MM.1S (cell line): ENCODE data around the gene DLX3.

Experiments used
- DNase-seq: peaks from one replicate; pipeline ENCODE4 v3.0.0-alpha.2; 2015
- H2AFZ ChIP-seq: fragments of 300-600 bp; sonication (generic); 2 replicates; pipeline ENCODE4 v1.6.0; 2016; ENCODE audit warnings: antibody characterized with exemption, low read length
- H3F3A ChIP-seq: fragments of 300-600 bp; sonication (generic); 2 replicates; pipeline ENCODE4 v1.6.1; 2016; ENCODE audit warnings: mild to moderate bottlenecking, antibody characterized with exemption, low read length, moderate library complexity, mixed read lengths; ENCODE audit not compliant: insufficient read depth
- H3K27ac ChIP-seq: fragments of 300-600 bp; sonication (generic); 2 replicates; pipeline ENCODE4 v1.5.1; 2016; ENCODE audit warnings: mild to moderate bottlenecking, low read length
- H3K27me3 ChIP-seq: fragments of 300-600 bp; sonication (generic); replicated peaks from 2 replicates; pipeline ENCODE4 v1.6.0; 2016; ENCODE audit warnings: low read length; ENCODE audit not compliant: insufficient read depth
- H3K36me3 ChIP-seq: fragments of 300-600 bp; sonication (generic); replicated peaks from 2 replicates; pipeline ENCODE4 v1.6.1; 2016; ENCODE audit warnings: mild to moderate bottlenecking, low read length, mixed read lengths; ENCODE audit not compliant: insufficient read depth
- H3K4me1 ChIP-seq: fragments of 300-600 bp; sonication (generic); 2 replicates; pipeline ENCODE4 v1.6.1; 2016; ENCODE audit warnings: low read length, mixed read lengths
- H3K4me2 ChIP-seq: fragments of 300-600 bp; sonication (generic); 2 replicates; pipeline ENCODE4 v1.6.0; 2016; ENCODE audit warnings: low read depth, low read length
- H3K4me3 ChIP-seq: fragments of 300-600 bp; sonication (generic); 2 replicates; pipeline ENCODE4 v1.5.1; 2016; ENCODE audit warnings: low read length, mixed read lengths
- H3K79me2 ChIP-seq: fragments of 300-600 bp; sonication (generic); 2 replicates; pipeline ENCODE4 v1.6.1; 2016; ENCODE audit warnings: mixed run types, low read length, mixed read lengths
- H3K9ac ChIP-seq: fragments of 300-600 bp; sonication (generic); 2 replicates; pipeline ENCODE4 v1.6.1; 2016; ENCODE audit warnings: low read length, mixed read lengths
- H3K9me2 ChIP-seq: fragments of 300-600 bp; sonication (generic); replicated peaks from 2 replicates; pipeline ENCODE4 v1.6.1; 2016; ENCODE audit warnings: mild to moderate bottlenecking, low read length, mixed read lengths; ENCODE audit not compliant: insufficient read depth
- H3K9me3 ChIP-seq: fragments of 300-600 bp; sonication (generic); replicated peaks from 2 replicates; pipeline ENCODE4 v1.6.1; 2016; ENCODE audit warnings: mild to moderate bottlenecking, low read length, mixed read lengths; ENCODE audit not compliant: insufficient read depth
- H4K20me1 ChIP-seq: fragments of 300-600 bp; sonication (generic); 2 replicates; pipeline ENCODE4 v1.6.1; 2016; ENCODE audit warnings: mild to moderate bottlenecking, low read length, moderate library complexity, mixed read lengths; ENCODE audit not compliant: insufficient read depth
- EZH2 ChIP-seq: fragments of 300-600 bp; sonication (generic); optimal IDR thresholded peaks from 2 replicates; pipeline ENCODE3; 2017; ENCODE audit warnings: low read depth, mild to moderate bottlenecking, antibody characterized with exemption, low read length, mixed read lengths
- EZH2phosphoT487 ChIP-seq: fragments of 300-600 bp; sonication (generic); IDR thresholded peaks from 2 replicates; pipeline ENCODE4 v1.6.1; 2018; ENCODE audit warnings: antibody characterized with exemption, low read length
- TF ChIP-seq, protein P1 (sequence below): fragments of 300-600 bp; sonication (generic); IDR thresholded peaks from 2 replicates; pipeline ENCODE4 v1.5.1; 2016; ENCODE audit warnings: antibody characterized with exemption, low read length, mixed read lengths

DLX3 gene

DNA sequence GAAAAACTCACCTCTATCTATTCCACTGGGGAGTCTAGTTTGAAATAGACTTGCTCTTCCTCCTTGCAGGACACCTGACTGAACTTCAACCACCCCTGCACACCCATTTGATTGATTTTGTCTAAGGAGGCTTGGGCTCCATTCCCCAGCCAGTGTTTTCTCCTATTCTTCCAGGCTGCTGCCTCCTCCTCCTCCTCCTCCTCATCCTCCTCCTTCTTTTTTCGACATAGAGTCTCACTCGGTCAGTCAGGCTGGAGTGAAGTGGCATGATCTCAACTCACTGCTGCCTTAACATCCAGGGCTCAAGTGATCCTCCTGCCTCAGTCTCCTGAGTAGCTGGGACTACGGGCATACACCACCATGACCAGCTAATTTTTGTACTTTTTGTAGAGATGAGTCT lies 27.8 kb downstream of the DLX3 start:
- no peaks in the 10 kb centered on the region for H3K36me3 ChIP-seq
- no peaks in the 10 kb centered on the region for H3K9me3 ChIP-seq
- no peaks in the 10 kb centered on the region for H3F3A ChIP-seq
- TF ChIP-seq EZH2phosphoT487 = no peak
- TF ChIP-seq, protein P1, sequence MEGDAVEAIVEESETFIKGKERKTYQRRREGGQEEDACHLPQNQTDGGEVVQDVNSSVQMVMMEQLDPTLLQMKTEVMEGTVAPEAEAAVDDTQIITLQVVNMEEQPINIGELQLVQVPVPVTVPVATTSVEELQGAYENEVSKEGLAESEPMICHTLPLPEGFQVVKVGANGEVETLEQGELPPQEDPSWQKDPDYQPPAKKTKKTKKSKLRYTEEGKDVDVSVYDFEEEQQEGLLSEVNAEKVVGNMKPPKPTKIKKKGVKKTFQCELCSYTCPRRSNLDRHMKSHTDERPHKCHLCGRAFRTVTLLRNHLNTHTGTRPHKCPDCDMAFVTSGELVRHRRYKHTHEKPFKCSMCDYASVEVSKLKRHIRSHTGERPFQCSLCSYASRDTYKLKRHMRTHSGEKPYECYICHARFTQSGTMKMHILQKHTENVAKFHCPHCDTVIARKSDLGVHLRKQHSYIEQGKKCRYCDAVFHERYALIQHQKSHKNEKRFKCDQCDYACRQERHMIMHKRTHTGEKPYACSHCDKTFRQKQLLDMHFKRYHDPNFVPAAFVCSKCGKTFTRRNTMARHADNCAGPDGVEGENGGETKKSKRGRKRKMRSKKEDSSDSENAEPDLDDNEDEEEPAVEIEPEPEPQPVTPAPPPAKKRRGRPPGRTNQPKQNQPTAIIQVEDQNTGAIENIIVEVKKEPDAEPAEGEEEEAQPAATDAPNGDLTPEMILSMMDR = no peak
- no peak for TF ChIP-seq EZH2
- no peaks in the 10 kb centered on the region for H3K9me2 ChIP-seq
- no peaks in the 10 kb centered on the region for H4K20me1 ChIP-seq
- H3K4me2 ChIP-seq = no peak overlapping the region
- H3K4me1 ChIP-seq = no peaks in the 10 kb centered on the region
- H3K4me3 ChIP-seq = no peak overlapping the region
- H2AFZ ChIP-seq = no peak overlapping the region
- H3K79me2 ChIP-seq = no peaks in the 10 kb centered on the region
- H3K9ac ChIP-seq = no peak overlapping the region
- no peak overlapping the region for H3K27ac ChIP-seq
- peaks cover 97% of the 10 kb centered on the region for H3K27me3 ChIP-seq
- DNase-seq = no peak

DNA sequence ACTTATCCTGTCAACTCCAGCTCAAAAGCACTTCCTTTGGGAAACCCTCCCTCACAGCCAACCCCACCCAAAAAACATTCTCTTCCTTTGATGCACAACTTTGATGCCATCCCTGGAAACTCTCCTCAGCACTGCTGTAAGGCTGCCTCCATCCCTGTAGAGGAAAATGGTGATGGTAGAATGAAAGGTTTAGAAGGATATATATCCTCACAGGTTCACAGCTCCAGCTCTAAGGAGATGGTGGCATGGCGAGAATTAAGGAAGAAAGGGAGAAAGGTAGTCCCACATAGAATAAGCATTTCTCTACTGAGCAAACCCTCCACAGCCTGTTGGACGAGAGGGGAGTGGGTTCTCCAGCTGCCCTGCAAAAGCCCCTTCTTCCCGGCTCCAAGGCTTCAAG lies 28.3 kb downstream of the DLX3 start:
- Histone ChIP-seq H2AFZ (no peak overlapping the region), H4K20me1 (no peaks in the 10 kb centered on the region), H3K9me3 (no peaks in the 10 kb centered on the region), H3K4me3 (no peak overlapping the region), H3K4me2 (no peak overlapping the region), H3K27ac (no peak overlapping the region), H3K79me2 (no peaks in the 10 kb centered on the region), H3F3A (no peaks in the 10 kb centered on the region), H3K27me3 (peaks cover 96% of the 10 kb centered on the region), H3K36me3 (no peaks in the 10 kb centered on the region), H3K4me1 (no peaks in the 10 kb centered on the region), H3K9me2 (no peaks in the 10 kb centered on the region), H3K9ac (no peak overlapping the region)
- DNase-seq = no peak
- no peak for TF ChIP-seq EZH2
- TF ChIP-seq, protein P1 = no peak
- no peak for TF ChIP-seq EZH2phosphoT487

DNA sequence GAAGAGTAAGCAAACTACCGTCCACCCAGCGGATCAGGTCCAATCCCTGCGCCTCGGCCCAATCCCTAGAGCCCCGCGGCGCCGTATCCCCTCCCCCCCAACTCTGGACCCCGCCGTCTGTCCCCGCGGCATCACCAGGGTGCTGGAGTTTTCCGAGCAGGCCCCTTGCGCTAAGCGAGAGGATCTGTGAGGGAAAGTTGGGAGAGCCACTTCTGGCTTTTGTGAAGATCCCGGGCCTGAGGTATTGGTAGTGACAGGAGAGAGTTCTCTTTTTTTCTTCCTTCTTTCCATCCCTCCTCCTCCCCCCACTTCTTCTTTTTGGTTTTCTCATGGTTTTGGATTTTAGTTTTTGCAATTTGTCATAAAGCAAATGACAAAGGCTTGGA lies 29.5 kb downstream of the DLX3 start:
- Histone ChIP-seq H3K4me1 (no peaks in the 10 kb centered on the region), H3K27me3 (peaks cover 95% of the 10 kb centered on the region)

More for the DNA sequence above, 29.5 kb downstream of the DLX3 start:
- Histone ChIP-seq H3K9ac (no peak overlapping the region), H3K9me3 (no peaks in the 10 kb centered on the region), H3K9me2 (no peaks in the 10 kb centered on the region), H3F3A (no peaks in the 10 kb centered on the region), H4K20me1 (no peaks in the 10 kb centered on the region), H3K36me3 (no peaks in the 10 kb centered on the region), H3K4me2 (no peak overlapping the region), H2AFZ (no peak overlapping the region), H3K4me3 (no peak overlapping the region), H3K27ac (no peak overlapping the region), H3K79me2 (no peaks in the 10 kb centered on the region)
- no peak for DNase-seq
- TF ChIP-seq EZH2 (no peak), EZH2phosphoT487 (no peak)
- TF ChIP-seq, protein P1 = no peak
